HG02759 (cell line): Measurements from ENCODE around the gene FN3KRP.

Experiments used
- ATAC-seq: cut with Tn5 transposase; IDR thresholded peaks from one replicate; pipeline ENCODE4 v1.9.1; 2021; ENCODE audit warnings: mild to moderate bottlenecking, moderate library complexity; ENCODE audit not compliant: unreplicated experiment

Gene FN3KRP

GRCh38 chr17:82775001-82775823 lies 58.7 kb downstream of the FN3KRP start:
- no peak for ATAC-seq

DNA sequence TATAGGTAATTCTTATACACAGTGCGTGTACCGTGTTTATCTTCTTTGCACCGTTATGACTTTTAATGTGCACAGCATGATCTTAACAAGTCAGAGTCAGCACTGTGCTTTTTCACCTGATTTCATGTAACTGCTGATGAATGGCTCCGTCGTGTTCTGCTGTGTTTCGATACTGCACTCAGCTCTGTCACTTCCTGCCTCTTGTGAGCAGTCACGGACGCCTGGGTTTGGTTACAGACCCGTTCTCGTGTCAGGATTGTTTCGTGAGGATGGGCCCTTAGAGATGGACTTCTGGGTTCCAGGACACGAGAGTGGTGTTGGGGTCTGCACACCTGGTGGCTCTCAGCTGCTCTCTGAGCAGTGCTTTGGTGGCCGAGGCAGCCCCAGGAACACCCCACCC lies 59.9 kb downstream of the FN3KRP start:
- ATAC-seq, result no peak
